Fibroblast of pulmonary artery (primary cell): Measurements from ENCODE around the gene TNFRSF14.

Experiments
- DNase-seq: peaks from one replicate; pipeline ENCODE4 v3.0.0-alpha.2; 2010; ENCODE audit warnings: low read depth
- H3K4me3 ChIP-seq: replicated peaks from 2 replicates; pipeline ENCODE4 v1.5.1; 2011; ENCODE audit warnings: low read depth, mild to moderate bottlenecking, control low read depth, low read length, moderate library complexity
- CTCF ChIP-seq: IDR thresholded peaks from 2 replicates; pipeline ENCODE4 v1.5.1; 2011; ENCODE audit warnings: mild to moderate bottlenecking, control low read depth, low read length, inconsistent platforms; ENCODE audit errors: missing control alignments

Gene TNFRSF14

GRCh38 chr1:2516946-2517345 is 39.2 kb upstream of the TNFRSF14 start:
- TF ChIP-seq CTCF: no peak
- H3K4me3 ChIP-seq: no peak overlapping the region
- DNase-seq: no peak

GRCh38 chr1:2517966-2518365 is 38.2 kb upstream of the TNFRSF14 start:
- no peak overlapping the region for H3K4me3 ChIP-seq
- DNase-seq: no peak
- TF ChIP-seq CTCF: no peak

GRCh38 chr1:2518528-2518927 is 37.6 kb upstream of the TNFRSF14 start:
- no peak for DNase-seq
- TF ChIP-seq CTCF: no peak
- no peak overlapping the region for H3K4me3 ChIP-seq

- TF ChIP-seq CTCF: no peak
- DNase-seq: no peak
- no peak overlapping the region for H3K4me3 ChIP-seq
Observed at GRCh38 chr1:2519029-2519685, 37.0 kb upstream of the TNFRSF14 start.

GRCh38 chr1:2519729-2520128 is 36.4 kb upstream of the TNFRSF14 start:
- DNase-seq: no peak
- TF ChIP-seq CTCF: no peak
- H3K4me3 ChIP-seq: no peak overlapping the region

- no peak overlapping the region for H3K4me3 ChIP-seq
- no peak for TF ChIP-seq CTCF
- DNase-seq: no peak
Observed at GRCh38 chr1:2520206-2520605, 36.0 kb upstream of the TNFRSF14 start.

GRCh38 chr1:2520806-2521205 is 35.4 kb upstream of the TNFRSF14 start:
- no peak for TF ChIP-seq CTCF
- DNase-seq: no peak
- H3K4me3 ChIP-seq: no peak overlapping the region
